ENCODE measurements around the gene DTWD2.

GRCh38 chr5:118796081-118796480 is 192.3 kb downstream of the DTWD2 start:
- TF ChIP-seq POLR2A (IDR thresholded peaks at IDR 0.05) (no peak), POLR2AphosphoS5 (IDR thresholded peaks at IDR 0.05) (no peak)
- TF ChIP-seq, protein P1, sequence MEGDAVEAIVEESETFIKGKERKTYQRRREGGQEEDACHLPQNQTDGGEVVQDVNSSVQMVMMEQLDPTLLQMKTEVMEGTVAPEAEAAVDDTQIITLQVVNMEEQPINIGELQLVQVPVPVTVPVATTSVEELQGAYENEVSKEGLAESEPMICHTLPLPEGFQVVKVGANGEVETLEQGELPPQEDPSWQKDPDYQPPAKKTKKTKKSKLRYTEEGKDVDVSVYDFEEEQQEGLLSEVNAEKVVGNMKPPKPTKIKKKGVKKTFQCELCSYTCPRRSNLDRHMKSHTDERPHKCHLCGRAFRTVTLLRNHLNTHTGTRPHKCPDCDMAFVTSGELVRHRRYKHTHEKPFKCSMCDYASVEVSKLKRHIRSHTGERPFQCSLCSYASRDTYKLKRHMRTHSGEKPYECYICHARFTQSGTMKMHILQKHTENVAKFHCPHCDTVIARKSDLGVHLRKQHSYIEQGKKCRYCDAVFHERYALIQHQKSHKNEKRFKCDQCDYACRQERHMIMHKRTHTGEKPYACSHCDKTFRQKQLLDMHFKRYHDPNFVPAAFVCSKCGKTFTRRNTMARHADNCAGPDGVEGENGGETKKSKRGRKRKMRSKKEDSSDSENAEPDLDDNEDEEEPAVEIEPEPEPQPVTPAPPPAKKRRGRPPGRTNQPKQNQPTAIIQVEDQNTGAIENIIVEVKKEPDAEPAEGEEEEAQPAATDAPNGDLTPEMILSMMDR (IDR thresholded peaks at IDR 0.05), result no peak

All from gastroesophageal sphincter (tissue), 3 donors.